GM12892 (cell line): ENCODE results near the gene RFX8.

Source experiments
- DNase-seq: peaks from one replicate; pipeline ENCODE4 v3.0.0; 2011; ENCODE audit not compliant: insufficient read length
- FAIRE-seq: peaks from 2 replicates; lab custom pipeline; 2011; peaks lifted over from hg19 to GRCh38; lab: Jason Lieb, UNC
- POLR2A ChIP-seq: IDR thresholded peaks from 2 replicates; pipeline ENCODE4 v1.6.1; 2011; ENCODE audit warnings: low read depth, low read length, control low read depth
- POLR2AphosphoS5 ChIP-seq: IDR thresholded peaks from 2 replicates; pipeline ENCODE4 v1.6.1; 2011; ENCODE audit warnings: low read depth, low read length, control low read depth
- TAF1 ChIP-seq: IDR thresholded peaks from 2 replicates; pipeline ENCODE4 v1.6.1; 2011; ENCODE audit warnings: low read depth, mild to moderate bottlenecking, control low read depth, low read length, borderline replicate concordance

RFX8 gene

DNA sequence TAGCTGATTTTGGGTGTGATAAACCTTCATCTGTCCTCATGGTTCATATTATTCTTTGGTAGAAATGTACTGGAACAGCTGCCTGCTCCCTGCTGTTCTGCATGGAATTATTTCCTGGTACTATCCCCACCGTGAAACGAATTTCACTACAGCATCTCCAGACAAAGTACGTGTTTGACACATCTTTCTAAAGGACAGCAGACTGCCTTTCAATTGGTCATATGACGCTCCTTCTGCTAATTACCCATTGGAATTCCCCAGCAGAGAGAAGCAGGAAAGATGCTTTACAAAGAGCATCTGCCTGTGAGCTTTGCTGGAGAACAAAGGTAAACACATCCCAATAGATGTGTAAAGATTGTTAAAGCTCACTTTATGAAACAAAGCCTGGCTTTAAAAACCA lies 4.4 kb upstream of the RFX8 start:
- FAIRE-seq, result no peak
- DNase-seq, result no peak
- no peak for TF ChIP-seq POLR2A
- no peak for TF ChIP-seq POLR2AphosphoS5
- TF ChIP-seq TAF1, result no peak

DNA sequence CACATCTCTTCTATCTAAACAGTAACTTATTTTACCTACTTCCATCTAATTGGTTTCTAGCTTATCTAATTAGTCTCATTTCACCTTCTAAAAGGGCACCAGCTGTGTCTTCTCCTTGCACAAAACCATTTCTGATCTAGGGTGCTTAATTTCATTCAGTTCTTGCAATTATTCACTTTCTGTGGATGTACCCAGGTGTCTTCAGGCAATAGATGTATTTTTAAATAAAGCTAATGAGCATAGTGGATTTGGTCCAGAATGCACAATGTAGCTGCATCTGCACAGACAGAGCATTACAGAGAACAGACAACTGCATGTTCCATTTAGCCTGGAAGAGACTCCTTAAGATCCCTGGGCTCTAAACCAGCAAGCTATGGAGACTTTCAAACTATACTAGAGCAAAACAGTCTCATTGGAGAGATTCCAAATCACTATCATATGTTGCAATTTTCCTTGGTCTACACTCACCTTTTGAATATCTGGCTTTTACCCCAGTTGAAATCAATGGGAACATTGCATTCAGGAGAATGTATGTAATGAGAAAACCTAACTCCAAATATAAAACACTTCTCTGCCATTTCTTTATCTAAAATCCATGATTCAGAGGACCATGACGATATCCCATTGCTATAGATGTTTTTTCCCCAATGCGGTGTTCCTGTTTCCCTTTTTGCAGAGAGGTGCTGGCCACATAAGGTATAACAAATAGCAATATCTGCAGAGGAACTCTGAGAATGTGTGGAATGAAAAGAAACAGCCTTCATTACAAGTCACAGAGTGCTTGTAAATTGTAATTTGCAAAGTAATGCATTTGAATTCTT lies 3.5 kb upstream of the RFX8 start:
- no peak for FAIRE-seq
- no peak for DNase-seq
- TF ChIP-seq POLR2AphosphoS5, result no peak
- TF ChIP-seq POLR2A, result no peak
- TF ChIP-seq TAF1, result no peak

DNA sequence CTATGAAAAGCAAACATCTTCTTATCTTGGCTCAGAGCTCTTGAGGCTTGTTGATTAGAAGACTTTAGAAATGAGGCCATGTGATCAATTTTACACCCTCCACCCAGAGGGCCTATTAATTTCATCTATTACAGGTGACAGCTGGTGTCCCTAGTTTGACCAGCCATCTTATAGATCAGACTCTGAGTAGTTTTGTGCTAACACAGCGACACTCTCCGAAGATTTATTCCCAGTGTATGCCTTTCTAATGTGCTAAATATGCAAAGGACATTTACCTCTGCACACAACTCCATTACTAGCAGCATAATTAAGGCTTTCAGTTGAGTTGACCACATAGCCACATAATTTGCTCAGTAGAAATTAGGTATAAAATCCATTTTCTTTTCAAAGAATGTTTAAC lies 2.6 kb upstream of the RFX8 start:
- FAIRE-seq (no peak), DNase-seq (no peak)
- TF ChIP-seq TAF1 (no peak), POLR2A (no peak)

DNA sequence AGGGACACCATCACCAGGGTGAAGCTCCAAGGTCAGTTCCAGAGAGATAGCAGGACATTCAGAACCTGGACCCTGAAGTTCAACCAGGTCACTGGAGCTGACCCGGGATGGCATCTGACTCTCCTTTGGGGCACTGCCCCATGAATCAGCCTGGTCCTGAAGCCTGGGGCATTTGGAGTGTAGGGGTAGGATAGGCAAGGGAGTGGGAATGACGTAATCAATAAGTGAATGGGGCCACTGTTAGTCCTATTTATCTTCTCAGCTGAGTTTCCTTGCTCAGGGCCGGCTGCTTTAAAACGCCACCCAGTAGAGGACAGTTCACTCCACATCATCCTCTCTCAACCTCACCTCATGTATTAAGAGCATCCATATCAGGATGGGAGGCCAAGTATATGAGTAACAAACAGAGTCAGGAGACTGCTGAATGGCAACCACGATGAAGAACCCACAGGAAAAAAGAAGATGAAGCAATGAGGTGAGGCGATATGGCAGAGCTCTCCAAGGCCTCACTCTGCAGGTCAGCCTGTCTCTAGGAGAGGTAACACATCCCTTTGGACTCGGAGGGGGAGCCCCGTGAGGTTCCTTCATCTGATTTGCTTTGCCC lies 1.8 kb upstream of the RFX8 start:
- no peak for FAIRE-seq
- TF ChIP-seq TAF1 (no peak), POLR2A (no peak), POLR2AphosphoS5 (no peak)
- DNase-seq, result no peak

DNA sequence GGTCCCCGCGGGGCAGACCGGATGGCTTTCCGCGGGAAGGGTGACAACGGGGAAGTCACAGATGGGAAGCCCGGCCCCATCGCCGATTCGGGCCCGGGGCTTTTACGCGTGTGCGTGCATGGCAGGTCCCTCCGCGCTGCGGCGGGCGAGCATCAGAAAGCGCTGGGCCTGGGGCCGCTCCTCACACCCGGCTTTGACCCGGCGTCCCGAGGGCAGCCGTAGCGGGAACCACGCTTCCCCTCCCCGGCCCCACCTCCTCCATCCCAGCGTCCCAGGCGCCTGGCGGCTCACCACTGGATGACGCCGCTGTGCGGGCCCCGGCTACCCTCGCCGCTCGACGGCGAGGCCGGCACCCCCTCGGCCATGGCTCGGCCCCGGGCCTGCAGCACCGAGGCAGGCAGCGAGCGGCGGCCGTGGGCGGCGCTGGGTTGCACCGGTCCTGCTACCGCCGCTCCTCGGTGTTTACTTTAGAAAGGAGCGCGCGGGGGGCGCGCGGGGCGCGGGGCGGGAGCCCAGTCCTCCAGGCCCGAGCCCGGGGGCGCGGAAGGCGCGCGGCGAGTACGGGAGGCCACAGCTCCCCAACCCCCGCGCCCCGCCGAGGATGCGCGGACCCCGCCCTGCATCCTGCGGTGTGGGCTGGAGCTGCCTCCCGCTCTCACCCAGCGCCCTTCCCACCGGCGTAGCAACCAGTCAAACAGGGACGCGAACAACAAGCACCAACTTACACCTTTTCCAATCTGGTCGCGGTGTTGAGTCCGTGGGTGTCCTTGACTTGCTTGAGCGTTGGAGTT lies 806 bp downstream of the RFX8 start:
- TF ChIP-seq POLR2AphosphoS5, result no peak
- TF ChIP-seq POLR2A, result no peak
- no peak for TF ChIP-seq TAF1
- FAIRE-seq, result no peak
- peak; percentile 15 for DNase-seq

DNA sequence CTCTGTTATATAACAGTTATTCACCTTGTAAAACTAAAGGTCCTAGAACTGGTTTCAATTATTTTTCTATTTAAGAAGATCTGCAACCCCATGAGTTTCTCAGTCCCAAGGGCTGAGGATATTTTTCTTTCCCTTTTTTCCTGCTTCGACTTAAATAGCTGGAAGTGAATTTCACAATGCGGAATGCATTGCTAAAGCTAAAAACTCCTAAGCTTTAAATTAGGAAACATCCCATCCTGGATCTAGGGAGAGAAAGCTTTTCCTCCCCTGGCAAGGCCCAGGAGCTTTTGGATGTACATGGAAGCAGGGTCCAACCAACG lies 1.4 kb downstream of the RFX8 start:
- FAIRE-seq (no peak), DNase-seq (no peak)
- TF ChIP-seq POLR2A, result no peak
- TF ChIP-seq TAF1, result no peak
- no peak for TF ChIP-seq POLR2AphosphoS5

DNA sequence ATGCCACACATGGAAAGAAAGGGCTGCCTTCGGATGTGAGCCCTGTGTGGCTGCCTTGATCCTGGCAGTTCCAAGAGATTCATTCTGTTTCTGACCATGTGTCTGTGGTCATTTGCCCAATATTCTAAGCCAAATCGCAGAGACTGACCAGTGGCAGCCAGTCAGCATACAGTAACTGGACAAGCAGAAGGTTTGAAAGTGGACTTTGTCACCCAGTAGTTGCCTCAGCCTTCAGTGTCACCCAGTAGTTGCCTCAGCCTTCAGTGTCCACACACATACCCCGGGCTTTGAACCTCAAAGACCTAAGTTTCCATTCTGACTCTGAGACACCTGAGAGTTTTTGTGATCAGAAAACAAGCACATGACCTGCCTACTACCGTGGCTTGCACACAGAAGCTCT lies 5.0 kb downstream of the RFX8 start:
- DNase-seq (no peak), FAIRE-seq (no peak)
- no peak for TF ChIP-seq POLR2AphosphoS5
- no peak for TF ChIP-seq TAF1
- TF ChIP-seq POLR2A, result no peak

DNA sequence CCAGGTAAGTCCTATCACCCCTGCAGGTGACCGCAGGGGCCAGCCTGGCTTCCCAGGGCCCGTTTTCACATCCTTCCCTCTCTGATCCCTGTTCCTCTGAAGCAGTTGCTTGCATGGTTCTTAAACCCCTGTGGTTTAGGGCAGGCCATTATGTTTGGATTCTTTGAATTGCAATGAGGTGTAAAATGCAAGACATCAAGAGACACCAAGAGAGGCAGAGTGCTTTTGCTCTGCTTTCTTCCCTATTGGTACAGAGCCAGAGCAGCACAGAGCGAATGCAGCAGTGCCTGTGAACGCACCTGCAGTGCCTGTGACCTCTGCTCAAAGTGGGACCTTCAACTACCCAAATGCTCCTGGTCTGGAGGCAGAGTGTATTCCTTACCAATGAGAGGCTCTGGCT lies 7.6 kb downstream of the RFX8 start:
- FAIRE-seq, result no peak
- no peak for TF ChIP-seq TAF1
- DNase-seq, result no peak

DNA sequence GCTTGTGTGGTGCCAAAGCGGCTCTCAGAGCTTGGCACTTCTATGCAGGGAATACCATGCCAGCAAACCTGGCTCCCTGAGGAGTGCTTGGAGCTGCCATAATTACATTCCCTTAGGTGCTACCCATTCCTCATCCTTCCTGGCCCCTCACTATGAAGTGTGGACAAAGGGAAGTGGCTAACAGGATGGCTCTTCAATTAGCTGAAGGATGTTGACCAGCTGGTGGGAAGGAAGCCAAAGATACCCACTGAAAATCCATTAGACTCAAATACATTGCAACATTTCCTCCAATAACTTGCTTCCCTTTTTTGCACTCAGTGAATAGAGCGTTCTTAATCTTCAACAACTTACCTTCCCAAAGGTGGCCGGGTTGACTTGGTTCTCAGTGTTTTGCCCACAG lies 8.5 kb downstream of the RFX8 start:
- DNase-seq (no peak), FAIRE-seq (no peak)
- TF ChIP-seq POLR2A (no peak), POLR2AphosphoS5 (no peak), TAF1 (no peak)

DNA sequence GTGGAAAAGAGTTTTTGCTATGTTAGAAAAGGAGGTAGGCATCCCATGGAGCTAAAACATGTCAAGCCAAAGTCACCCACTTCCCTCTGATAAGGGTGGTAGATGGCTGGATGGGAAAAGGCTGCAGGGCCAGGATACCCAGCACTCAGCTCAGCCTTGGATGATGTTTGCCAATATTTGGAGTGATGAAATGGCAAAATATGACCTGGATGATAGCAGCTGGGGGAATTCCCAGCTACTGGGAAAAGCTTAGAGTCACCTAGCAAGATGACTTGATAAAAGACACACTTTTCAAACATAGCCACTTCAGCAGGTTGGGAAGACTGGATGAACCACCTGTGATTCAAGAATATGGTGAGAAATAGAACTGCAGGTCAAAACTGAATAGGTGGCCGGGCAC lies 10.1 kb downstream of the RFX8 start:
- TF ChIP-seq TAF1 (no peak), POLR2A (no peak), POLR2AphosphoS5 (no peak)
- no peak for FAIRE-seq
- DNase-seq, result no peak

DNA sequence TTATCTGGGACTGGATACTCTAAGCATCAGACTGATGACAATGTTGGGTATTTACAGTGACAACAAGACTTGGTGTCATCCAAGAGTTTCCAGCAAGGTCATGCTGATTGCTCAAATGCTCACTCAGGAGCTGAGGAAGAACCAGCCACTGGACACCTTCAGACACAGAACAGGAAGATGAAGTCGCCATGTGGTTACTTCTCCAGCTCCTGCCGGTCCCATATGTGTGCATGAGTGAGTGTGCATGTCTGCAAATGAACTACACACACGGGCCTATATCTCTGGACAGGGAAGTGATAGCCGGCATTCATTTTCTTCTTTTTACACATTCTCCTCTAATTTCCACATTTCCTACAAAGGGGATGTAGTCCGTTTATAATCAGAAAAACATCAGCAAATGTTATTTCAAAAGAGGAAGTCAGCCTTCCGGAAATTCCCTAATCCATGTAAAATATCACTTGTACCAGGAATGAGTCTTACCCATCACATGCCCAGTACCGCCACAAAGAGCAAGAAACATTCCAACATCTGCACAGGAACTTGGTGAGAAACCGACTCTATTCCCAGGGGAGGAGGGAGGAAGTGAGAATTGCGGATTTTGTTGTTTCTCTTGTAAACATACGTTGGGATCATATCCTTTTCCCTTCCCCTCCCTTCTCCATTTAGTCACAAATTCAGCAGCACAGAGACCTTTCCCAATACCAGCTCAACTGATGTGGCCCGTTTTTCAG lies 10.8 kb downstream of the RFX8 start:
- TF ChIP-seq POLR2AphosphoS5, result no peak
- TF ChIP-seq POLR2A, result no peak
- no peak for TF ChIP-seq TAF1
- DNase-seq, result no peak
- FAIRE-seq, result no peak
